NCI-H82 treated with DMSO at 0.1 percent for 48 hours (cell line): ENCODE results near the gene LMF1.
"Not testable (repeated sequence)": the region's sequence is repeated elsewhere in the genome, so short reads cannot be mapped to it uniquely, and the experiment has no call there.

ENCODE experiments used
- DNase-seq: peaks from one replicate; lab custom pipeline; 2025; ENCODE audit not compliant: unreplicated experiment; lab: John Stamatoyannopoulos, UW

LMF1 gene

DNA sequence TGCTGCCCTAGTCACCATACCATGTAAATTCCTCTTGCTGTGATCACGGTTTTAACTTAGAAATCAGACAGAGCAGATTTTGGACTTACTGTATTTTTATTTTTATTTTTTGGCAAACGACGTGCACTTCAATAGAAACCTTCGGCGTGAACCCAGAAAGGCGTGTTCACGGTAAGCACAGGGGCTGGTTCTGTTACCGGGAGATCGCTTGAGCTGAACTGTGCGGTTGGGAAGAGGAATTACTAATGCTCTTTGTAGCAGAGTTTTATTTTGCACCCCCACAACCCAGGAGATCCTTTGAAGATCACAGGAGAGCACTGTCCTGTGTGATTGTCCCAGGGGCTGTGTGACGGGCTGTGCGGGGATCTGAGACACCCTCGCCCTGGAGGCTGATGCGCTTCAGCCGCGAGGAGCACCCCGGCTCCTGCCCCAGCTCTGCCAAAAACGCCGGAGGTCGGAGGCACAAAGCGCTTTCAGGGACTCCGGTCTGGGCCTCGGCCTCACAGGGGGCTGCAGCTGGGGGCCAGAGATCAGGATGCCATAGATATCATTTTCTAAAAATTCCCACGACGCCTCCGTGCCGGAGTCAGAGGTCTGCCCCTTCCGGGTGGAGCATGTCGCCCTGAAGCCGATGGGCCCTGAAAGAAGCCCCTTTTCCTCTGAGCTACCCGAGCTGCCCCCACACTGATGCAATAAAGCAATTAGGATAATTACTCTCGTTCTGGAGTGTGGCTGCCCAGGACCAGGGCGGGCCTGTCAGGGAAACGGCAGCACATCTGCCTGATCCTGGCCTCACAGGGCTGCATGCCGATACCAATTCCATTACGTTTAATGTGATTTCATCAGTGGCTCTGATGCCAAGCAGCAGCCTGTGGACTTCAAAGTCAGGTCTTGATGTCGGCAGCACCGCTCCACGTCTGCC lies 71.8 kb downstream of the LMF1 start:
- no peak for DNase-seq

DNA sequence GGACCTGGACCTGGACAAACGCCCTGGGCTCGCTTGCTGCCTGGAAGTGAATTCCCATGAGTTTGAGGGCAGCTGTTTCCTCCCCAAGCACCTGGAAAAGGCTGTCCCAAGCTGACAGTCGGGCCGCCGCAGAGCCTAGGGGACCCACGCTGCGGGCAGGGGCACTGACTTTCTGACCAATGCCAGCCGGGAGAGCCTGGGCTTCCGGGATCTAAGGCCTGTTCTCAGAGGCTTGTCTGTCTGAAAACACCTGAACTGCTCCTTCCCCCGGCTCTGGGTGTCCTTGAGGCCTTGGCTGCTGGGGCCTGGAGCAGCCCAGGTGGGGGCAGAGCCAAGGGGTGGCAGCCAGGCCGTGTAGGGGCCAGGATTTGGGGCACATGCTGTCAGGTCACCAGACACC lies 72.6 kb downstream of the LMF1 start:
- DNase-seq, result no peak

DNA sequence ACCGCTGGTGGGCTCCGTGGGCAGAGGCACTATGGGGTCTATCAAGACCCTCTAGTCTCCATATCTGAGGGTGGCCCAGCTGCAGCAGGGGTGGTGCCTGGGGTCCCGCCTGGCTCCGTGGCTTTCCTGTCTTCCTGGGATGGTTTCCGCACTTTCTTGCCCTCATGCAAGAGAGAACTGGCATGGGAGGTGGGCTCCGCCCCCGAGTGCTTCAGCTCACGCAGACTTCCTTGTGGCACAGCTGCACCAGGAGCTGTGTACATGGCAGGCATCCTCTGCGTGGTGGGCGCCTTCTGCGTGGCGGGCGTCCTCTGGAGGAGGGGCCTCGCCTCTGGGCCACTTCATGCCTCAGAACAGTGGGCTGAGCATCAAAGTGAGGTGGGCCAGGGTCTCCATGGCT lies 73.1 kb downstream of the LMF1 start:
- DNase-seq, result no peak

DNA sequence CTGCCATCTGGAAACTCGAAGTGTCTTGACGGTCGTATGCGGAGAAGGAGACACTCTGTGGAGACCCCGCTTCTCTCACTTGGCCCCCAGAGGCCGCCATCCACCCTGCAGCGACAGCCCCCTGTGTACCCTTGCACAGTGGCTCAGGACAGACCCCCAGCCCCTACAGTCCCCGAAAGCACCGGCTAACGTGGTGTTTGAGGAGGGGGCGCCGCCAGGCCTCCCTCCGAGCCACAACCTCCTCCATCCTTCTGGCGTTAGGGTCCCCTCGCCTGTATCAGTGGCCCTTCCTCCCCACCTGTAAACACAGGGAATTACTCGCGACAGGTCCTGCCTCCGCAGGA lies 73.6 kb downstream of the LMF1 start:
- DNase-seq, result no peak

DNA sequence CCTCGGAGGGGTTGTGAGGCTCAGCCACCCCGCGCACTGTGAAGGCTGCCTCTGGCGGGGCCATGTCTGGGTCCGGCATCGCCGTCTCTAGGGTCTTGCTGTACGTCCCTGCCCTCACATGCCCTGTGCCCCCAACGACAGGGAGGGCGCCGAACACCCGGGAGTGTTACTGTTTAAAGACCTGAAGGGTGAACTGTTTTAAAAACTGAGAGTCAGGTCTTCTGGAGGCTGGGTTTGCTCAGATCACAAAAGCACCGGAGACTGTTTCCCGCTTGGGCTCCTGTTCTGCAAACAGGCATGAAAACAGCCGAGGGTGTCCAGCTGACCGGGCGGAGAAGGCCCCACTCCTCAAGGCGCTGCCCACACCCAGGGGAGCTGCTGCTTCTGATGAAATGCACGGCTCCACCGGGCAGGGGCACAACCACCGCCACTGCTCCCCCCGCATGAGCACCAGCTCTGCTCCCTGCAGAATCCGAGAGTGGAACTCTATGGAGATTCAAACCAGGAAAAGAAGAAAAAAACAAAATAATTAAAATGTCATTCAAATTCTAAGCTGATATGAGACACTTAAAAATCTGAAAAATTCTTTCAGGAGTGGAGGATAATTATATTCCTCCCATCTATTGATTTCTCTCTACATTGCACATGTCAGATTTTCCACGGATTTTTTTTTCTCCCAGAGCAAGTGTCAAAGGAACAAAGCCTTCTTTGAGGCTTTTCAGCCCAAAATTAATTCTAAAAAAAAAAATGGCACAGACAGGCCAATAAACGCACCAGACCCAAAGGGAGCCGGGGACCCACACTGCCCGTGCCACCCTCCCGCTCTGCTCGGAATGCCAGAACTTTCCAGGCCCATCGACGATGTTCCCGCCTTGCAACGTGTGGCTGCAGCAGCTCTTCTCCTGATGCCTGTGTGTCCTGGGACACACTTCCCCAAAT lies 74.3 kb downstream of the LMF1 start:
- no peak for DNase-seq

DNA sequence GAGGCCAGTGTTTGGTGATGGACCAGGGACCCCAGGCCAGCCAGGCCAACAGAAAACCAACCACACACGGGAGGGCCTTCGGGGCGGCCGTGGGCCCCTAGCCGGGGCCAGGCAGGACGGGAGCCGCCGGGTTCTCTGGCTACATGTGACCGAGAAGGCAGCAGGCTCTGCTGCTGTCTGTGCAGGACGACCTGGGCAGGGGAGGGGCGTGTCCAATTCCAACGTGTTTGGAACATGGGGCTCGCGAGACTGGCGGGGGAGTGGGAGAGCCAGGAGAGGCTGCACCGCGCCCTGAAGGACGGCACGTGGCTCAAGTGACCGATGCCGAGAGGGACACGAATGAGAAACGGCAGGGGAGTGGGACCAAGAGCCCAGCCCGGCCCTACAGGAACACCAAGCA lies 75.4 kb downstream of the LMF1 start:
- no peak for DNase-seq

DNA sequence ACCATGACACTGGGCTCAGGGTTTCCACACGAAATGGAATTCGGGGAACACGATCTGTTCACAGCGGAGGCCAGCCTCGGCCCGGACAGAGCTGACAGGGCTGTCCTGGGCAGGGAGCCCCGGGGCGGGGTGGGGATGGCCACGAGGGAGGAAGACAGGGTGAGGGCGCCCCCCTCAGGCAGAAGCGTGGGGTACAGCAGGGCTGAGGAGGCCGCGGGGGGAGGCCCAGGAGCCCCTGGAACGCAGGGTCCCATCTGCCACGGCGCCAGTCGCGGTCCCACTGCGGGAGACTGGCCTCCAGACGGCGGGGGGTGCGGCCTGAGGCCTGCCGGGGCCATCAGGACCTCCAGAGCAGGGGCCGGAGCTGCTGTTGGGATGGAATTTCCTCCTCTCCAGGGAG lies 75.9 kb downstream of the LMF1 start:
- DNase-seq, result no peak

DNA sequence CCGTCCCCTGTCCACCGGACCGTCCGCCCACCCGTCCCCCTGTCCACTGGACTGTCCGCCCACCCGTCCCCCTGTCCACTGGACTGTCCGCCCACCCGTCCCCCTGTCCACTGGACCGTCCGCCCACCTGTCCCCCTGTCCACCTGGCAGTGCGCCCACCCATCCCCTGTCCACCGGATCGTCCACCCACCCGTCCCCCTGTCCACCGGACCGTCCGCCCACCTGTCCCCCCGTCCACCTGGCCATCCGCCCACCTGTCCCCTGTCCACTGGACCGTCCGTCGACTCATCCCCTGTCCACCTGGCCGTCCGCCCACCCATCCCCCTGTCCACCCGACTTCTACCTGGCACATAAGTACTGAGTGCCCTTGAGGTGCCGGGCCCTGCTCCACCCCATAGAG lies 76.6 kb downstream of the LMF1 start:
- no peak for DNase-seq

DNA sequence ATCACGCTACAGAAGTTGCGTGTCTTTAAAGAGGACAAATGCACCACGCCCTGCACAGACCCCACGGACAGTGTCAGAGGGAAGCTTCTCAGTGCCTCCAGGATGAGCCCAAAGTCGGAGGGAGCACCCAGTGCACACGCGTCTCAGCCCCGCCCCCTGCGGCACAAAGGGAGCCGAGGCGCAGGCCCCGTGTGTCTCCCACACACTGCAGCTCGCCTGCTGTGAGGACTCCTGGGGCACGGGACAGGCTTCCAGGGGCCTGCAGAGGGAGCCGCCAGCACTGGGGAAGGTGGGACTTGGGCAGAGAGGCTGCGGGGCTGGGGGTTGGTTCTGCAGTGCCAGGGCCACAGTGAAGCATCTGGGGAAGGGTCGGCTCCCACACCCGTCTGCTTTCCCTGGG lies 77.4 kb downstream of the LMF1 start:
- DNase-seq, result no peak

DNA sequence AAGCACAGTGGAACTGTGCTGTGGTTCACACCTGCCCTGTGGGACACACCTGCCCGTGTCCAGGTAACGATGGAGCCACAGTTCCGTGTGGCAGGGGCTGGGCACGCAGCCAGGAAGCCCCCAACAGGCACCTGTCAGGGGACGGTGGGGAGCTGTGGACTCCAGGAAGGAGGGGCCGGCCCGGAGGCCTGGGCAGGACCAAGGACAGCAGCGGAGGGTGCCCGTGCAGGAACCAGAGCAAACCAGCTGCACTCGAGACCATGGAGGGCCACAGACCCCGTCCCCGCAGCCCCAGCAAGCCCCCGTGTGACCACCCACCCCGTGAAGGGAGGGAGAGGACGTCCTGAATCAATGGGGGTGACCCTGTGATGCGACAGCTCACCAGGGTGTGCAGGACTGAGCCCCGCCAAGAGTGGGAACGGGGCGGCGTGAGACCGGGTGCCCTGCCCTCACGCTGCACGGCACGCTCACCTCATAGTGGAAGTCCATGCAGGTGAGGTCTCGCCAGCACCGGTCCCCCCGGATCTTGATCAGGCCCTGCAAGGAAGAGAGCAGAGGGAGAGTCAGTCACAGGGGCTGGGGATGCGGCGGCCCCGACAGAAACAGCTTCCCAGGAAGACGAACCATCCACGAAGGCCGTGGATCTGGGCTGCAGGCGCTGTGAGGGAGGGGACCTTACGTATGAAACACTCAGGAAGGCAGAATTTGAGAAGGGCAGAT lies 78.1 kb downstream of the LMF1 start:
- DNase-seq, result no peak

DNA sequence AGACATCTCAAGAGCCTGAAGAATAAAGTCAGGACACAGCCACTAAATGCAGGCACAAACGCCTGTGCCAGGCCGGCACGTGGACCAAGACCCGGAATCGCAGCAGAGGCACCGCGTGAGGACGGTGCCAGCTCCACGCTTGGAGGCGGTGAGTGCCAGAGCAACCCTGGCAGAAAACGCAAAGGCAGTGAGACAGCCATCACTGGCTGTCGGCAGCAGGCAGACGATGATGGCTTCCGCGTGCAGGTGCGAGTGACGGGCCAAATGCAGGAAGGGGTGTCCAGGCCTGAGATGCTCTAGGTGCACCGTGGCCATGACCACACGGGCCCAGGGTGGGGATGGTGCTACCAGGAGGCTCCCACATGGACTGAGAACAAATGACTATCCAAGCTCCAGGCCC lies 78.8 kb downstream of the LMF1 start:
- DNase-seq, result no peak

DNA sequence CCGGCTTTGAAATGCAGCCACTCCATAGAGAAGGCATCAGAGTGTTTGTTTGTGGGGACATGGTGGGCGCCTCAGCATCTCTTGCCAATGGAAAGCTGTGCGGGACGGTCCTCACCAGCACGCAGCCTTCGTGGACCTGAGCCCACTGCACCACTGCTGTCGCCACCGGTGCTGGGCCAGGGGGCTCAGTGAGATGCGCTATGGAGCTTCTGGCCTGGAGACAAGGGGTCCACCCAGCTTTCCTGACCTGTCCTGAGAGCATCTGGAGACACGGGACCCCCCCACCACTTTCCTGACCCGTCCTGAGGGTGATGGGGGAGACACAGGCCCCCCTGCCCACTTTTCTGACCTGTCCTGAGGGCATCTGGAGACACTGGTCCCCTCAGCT lies 79.4 kb downstream of the LMF1 start:
- DNase-seq, result no peak

DNA sequence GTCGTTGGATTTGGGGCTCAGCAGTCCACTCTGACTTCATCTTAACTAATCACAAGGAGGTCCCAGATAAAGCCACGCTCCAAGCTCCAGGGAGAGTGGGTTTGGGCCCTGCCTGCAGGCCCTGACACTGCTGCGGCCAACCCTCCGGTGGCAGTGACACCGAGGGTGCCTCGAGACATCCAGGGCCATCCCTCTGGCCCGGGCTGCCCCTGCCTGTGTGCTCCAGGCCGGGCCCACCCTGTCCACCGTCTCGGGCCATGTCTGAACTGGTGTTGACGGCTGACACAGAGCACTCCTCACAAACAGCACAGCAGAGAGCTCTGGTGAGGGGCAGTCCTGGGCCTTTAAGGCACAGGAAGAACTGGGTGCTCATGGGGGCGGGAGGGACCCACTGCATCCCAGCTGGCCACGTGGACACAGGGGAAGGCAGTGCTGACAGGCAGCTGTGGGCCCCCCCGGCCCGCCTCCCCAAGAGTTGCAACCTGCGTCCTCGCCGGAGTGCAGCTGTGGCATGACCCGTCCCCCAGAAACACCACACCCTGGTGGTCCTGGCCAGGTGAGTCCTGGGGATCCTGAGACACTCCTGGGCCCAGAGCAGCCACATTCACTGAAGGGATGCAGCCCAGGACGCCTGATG lies 80.0 kb downstream of the LMF1 start:
- no peak for DNase-seq

DNA sequence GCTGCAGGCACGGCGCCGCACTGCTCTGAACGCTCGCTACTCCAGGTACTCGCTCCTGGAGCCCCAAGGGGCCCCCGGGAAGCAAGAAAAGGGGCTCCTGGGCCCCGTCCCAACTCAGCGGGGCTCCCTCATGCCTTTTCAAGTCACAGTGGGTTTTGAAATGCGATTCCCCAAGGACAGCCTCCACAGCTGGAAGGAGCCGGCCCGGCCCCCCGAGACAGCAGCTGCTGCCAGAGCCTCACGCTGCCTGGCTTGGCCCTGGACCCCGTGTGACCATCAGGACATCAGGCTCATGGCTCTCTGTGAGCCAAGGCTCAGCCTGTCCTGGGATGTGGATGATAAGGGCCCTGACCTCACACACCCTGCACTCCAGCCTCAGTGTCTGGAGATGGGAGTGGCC lies 80.6 kb downstream of the LMF1 start:
- DNase-seq, result no peak

DNA sequence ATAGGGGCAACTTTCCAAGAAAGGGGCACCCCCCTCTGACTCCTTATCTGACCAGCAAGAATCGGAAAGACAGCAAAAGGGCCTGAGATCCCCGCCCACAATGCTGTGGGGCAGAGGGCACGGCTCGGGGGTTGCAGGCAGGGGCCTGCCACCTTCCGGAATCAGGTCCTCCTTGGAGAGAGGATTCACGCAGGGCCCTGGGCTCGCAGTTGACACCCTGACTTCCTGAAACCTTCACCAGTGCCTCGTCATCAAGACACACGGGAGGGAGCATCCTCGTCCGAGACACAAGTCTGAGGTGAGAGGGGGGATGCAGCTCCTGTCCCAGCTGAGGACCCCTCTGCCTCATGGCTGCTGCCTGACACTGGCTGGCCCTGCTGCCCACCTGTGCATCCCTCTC lies 81.2 kb downstream of the LMF1 start:
- no peak for DNase-seq

DNA sequence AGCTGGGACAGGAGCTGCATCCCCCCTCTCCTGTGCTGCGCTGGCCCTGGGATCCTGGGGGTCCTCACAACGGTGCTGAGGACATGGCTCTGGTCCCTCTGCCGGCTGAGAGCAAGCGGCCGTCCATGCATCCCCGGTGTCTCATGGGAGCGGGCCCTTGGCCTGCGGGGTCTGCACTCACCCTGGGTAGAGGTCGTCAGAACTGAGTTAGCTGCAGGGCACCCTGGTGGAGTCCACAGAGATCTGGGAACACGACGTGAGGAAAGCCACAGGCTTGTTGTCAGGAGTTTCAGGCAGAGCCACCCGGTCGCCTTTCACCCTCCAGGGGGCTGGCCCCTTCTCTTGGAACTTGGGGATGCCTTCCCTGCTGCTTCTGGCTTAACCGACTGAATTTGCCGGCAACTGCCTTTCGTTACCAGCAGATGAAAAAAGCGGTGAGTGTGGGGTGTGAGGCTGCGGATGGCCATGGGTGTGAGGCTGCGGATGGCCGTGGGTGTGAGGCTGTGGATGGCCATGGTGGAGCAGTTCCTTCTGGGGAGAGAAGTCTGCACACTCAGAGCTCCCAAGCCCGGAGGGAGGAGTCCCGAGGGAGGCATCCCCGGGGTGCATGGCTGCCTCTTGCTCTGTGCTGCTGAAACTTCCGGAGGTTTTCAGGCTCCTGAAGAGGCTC lies 81.7 kb downstream of the LMF1 start:
- DNase-seq, result no peak

DNA sequence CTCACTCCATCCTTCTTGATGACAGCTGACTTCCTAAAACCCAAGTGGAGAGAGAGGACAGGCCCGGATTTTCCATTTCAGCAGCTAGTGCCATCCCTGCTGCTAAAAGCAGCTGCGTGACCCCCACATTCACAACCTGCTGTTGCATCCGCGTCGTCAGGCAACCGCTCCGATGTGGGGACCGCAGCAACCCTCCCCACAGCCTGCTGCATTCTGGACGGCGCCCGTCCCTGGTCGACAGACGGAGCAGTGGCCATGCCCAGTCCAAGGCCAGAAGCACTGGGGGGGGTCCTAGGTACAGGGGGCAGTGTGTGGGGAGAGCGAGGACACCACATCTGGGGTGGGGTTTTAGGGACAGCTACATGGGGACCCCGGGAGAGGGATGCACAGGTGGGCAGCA lies 82.3 kb downstream of the LMF1 start:
- not testable (repeated sequence) for DNase-seq

DNA sequence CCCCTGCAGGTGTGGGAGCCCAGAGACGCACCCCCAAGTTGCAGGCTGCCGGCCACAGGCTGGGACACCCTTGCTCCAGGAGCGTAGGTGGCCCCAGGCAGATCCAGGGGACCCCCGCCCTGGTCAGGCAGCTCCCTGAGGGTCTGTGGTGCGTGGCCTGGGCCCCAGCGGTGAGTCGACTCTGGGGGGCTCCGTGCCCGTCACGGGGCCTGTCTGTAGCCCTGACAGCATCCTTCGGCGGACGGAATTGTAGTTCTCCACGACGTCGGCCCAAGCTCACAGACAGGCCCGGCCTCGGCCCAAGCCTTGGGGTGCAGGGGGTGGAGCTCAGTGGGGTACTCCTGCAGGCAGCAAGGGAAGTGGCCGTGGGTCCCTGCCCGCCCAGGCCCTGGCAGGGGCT lies 82.9 kb downstream of the LMF1 start:
- no peak for DNase-seq

DNA sequence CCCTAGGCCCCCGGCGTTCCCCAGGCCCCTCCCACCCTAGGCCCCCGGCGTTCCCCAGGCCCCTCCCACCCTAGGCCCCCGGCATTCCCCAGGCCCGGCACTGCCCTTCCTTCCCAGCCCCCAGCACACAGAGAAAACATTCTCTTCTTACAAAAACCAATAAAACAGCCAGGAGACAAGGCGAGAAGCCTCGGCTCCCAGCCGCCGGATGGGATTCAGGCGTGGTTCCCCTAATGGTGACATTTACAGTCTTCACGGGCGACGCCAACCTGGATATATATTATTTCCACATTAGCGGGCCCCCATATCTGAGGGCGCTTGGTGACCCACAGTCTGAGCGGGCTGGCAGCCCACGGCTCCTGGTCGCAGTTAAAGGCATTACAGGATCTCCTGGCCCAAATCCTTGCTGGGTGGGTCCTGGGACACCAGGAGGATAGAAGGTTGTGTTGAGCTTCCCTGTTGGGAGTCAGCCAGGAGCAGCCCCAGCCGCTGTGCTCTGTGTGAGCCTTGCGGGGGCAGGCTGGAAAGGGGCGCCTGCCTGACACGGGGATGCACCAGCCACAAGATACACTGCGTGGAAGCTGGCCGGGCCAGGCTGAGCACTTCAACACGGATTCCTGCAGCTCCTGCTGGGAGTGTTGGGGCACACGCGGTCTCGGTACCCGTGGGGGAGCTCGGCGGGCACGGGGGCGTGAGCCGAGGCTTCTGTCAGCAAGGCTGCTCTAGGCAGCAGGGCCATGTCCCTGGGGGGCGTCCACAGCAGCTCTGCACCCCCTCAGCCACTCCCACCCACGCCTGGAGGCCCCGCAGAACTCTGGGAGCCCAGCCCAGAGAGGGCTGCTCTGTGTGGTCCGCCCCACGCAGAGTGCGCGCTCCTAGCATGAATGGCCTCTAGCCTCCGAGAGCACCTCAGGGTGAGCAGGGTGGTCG lies 83.7 kb downstream of the LMF1 start:
- DNase-seq, result no peak
